MCF 10A (cell line): ENCODE measurements around the gene PRR33. TPM values are rescaled to one million over a fixed set of nuclear protein-coding genes. Genes with fewer than 3 reads are reported as not detected.

ENCODE experiments used
- BruUV-seq: library from RNA; stranded (reverse); fragments of 400-500 nt; replicated peaks from 2 replicates; lab custom pipeline; 2021; lab: Mats Ljungman, UMichigan
- CTCF ChIA-PET: fragments of 300-600 bp; sonication (Branson Sonifier 250); formaldehyde crosslinking; extraction: SDS; loops from one replicate; lab custom pipeline; 2021; ENCODE audit warnings: antibody characterized with exemption, inconsistent platforms; lab: Yijun Ruan, JAX
- POLR2A ChIA-PET: fragments of 300-600, 350-650 bp; sonication (Branson Sonifier 250); formaldehyde crosslinking; extraction: SDS; loops from one replicate; lab custom pipeline; 2020; ENCODE audit warnings: antibody characterized with exemption, inconsistent platforms; lab: Yijun Ruan, JAX
- DNase-seq: peaks from one replicate; pipeline ENCODE4 v3.0.0-alpha.2; 2018; ENCODE audit not compliant: unreplicated experiment
- H3K27ac Mint-ChIP-seq: one replicate; pipeline ENCODE4 v1.8.0; 2022; ENCODE audit warnings: mild to moderate bottlenecking, low read depth, mixed read lengths; ENCODE audit not compliant: unreplicated experiment
- H3K27me3 Mint-ChIP-seq: one replicate; pipeline ENCODE4 v1.8.0; 2022; ENCODE audit warnings: mixed read lengths; ENCODE audit not compliant: insufficient read depth, unreplicated experiment
- H3K36me3 Mint-ChIP-seq: one replicate; pipeline ENCODE4 v1.8.0; 2022; ENCODE audit warnings: mild to moderate bottlenecking, moderate library complexity, mixed read lengths; ENCODE audit not compliant: insufficient read depth, unreplicated experiment
- H3K4me1 Mint-ChIP-seq: one replicate; pipeline ENCODE4 v1.8.0; 2022; ENCODE audit warnings: mixed read lengths; ENCODE audit not compliant: insufficient read depth, unreplicated experiment
- H3K4me3 Mint-ChIP-seq: one replicate; pipeline ENCODE4 v1.8.0; 2022; ENCODE audit warnings: mild to moderate bottlenecking, moderate library complexity, mixed read lengths; ENCODE audit not compliant: unreplicated experiment
- H3K9me3 Mint-ChIP-seq: one replicate; pipeline ENCODE4 v1.8.0; 2022; ENCODE audit warnings: mixed read lengths; ENCODE audit not compliant: unreplicated experiment
- CTCF ChIP-seq: fragments of 200-600 bp; IDR thresholded peaks from one replicate; pipeline ENCODE4 v1.8.0; 2022; ENCODE audit warnings: antibody characterized with exemption, mild to moderate bottlenecking; ENCODE audit not compliant: unreplicated experiment
- intact Hi-C: fragments of 100-400 bp; cut with micrococcal nuclease; formaldehyde crosslinking; loops from 2 replicates; pipeline ENCODE4 v1.14.1; 2022
- total RNA-seq: library from RNA; stranded (reverse); gene quantifications from 2 replicates; pipeline ENCODE4 v1.2.3, GENCODE V29; 2022

PRR33 gene
- total RNA-seq, 1 experiment from 2014 or later = not detected

- Mint-ChIP-seq H3K36me3 (no peaks in the 10 kb centered on the region), H3K4me1 (no peaks in the 10 kb centered on the region), H3K27me3 (peaks cover 37% of the 10 kb centered on the region), H3K27ac (no peak overlapping the region), H3K9me3 (peaks cover 17% of the 10 kb centered on the region), H3K4me3 (no peak overlapping the region)
- intact Hi-C loops = no loop called here
- no peak for DNase-seq
- ChIA-PET POLR2A (no interaction called here), CTCF (interaction anchor here (0.5 to 1.5 kb wide), 2 partner anchors 10 to 488 kb away, joined by 3 to 4 read pairs; no protein-coding TSS in a partner anchor)
- BruUV-seq = no TSS peak
- TF ChIP-seq CTCF = no peak
These were observed 421 bp upstream of the PRR33 start for GRCh38 chr11:1892116-1892515.

GRCh38 chr11:1890856-1891830 is 552 bp downstream of the PRR33 start:
- Mint-ChIP-seq H3K27ac (no peak overlapping the region), H3K4me1 (no peaks in the 10 kb centered on the region), H3K36me3 (no peaks in the 10 kb centered on the region), H3K27me3 (peaks cover 28% of the 10 kb centered on the region), H3K9me3 (peaks cover 17% of the 10 kb centered on the region), H3K4me3 (no peak overlapping the region)
- no peak for TF ChIP-seq CTCF
- intact Hi-C loops = no loop called here
- DNase-seq = no peak
- BruUV-seq = no TSS peak
- ChIA-PET CTCF (interaction anchor here (0.5 to 1.5 kb wide), 3 partner anchors 9 to 489 kb away, joined by 3 to 4 read pairs (median 3); no protein-coding TSS in a partner anchor), POLR2A (no interaction called here)

- no peak overlapping the region for H3K27ac Mint-ChIP-seq
- H3K27me3 Mint-ChIP-seq = peaks cover 20% of the 10 kb centered on the region
- intact Hi-C loops = no loop called here
- no peak for TF ChIP-seq CTCF
- no peak overlapping the region for H3K4me3 Mint-ChIP-seq
- no peaks in the 10 kb centered on the region for H3K4me1 Mint-ChIP-seq
- no TSS peak for BruUV-seq
- POLR2A ChIA-PET = no interaction called here
- no peaks in the 10 kb centered on the region for H3K36me3 Mint-ChIP-seq
- H3K9me3 Mint-ChIP-seq = peaks cover 17% of the 10 kb centered on the region
- DNase-seq = no peak
- CTCF ChIA-PET = interaction anchor here (0.6 to 1.5 kb wide), 3 partner anchors 8 to 111 kb away, joined by 3 to 4 read pairs (median 3); no protein-coding TSS in a partner anchor
These were observed 1.5 kb downstream of the PRR33 start for GRCh38 chr11:1889941-1890855.
